ENCODE data around the gene PCGF5. TPM values are rescaled to one million over a fixed set of nuclear protein-coding genes. Genes with fewer than 3 reads are reported as not detected.
"Not testable (repeated sequence)": the region's sequence is repeated elsewhere in the genome, so short reads cannot be mapped to it uniquely, and the experiment has no call there.

PCGF5 gene
- total RNA-seq, 1 donor from 2014 or later: 39.8 TPM

DNA sequence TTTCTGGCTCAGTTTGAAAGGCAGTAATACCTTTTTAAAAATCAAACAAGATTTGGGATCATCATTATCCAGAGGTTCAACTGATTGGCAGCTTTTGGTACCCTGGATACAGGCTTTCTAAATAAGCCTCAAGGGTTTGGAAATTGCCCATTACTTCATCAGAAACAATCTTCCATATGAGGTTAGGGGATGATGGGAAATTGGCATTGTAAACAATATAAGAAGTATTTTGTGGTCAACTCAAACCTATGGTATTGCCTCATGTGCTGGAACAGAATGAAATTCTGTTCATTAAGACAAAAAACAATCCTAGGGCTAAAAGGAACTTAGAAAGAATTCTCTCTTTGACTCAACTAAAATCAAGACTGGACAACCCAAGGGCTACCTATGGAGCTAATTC, 97.1 kb downstream of the PCGF5 start:
- Histone ChIP-seq H3K27ac (no peak overlapping the region), H3K4me3 (no peak overlapping the region), H3K27me3 (no peaks in the 10 kb centered on the region), H3K9me3 (no peaks in the 10 kb centered on the region), H3K4me1 (no peaks in the 10 kb centered on the region), H3K36me3 (no peaks in the 10 kb centered on the region)
- TF ChIP-seq, protein P1, sequence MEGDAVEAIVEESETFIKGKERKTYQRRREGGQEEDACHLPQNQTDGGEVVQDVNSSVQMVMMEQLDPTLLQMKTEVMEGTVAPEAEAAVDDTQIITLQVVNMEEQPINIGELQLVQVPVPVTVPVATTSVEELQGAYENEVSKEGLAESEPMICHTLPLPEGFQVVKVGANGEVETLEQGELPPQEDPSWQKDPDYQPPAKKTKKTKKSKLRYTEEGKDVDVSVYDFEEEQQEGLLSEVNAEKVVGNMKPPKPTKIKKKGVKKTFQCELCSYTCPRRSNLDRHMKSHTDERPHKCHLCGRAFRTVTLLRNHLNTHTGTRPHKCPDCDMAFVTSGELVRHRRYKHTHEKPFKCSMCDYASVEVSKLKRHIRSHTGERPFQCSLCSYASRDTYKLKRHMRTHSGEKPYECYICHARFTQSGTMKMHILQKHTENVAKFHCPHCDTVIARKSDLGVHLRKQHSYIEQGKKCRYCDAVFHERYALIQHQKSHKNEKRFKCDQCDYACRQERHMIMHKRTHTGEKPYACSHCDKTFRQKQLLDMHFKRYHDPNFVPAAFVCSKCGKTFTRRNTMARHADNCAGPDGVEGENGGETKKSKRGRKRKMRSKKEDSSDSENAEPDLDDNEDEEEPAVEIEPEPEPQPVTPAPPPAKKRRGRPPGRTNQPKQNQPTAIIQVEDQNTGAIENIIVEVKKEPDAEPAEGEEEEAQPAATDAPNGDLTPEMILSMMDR (IDR thresholded peaks at IDR 0.05): no peak
- intact Hi-C loops (cut with DNase I): no loop called here
- no peak for DNase-seq (ENCODE audit: low spot score in 2 of 2)

DNA sequence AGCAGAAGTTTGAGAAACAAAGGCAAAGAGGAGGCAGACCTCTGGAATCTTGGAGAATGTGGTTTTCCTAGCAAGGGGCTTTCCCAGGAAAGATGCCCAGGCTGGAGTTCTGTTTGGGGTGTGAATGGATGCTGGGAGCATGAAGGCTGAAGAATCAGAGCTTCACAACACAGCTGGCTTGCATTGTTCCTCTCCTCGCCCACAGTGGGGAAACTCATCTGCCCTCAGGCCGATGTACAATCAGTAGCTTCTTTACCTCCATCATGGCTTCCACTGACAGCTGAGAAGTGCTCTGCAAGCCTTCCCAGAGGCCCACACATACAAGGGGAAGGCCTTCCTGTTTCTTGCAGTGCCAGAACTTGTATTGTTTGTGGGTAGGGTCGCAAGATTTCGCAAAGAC, 98.9 kb downstream of the PCGF5 start:
- Histone ChIP-seq H3K4me1 (no peaks in the 10 kb centered on the region), H3K27me3 (no peaks in the 10 kb centered on the region), H3K27ac (no peak overlapping the region), H3K36me3 (no peaks in the 10 kb centered on the region), H3K4me3 (no peak overlapping the region), H3K9me3 (no peaks in the 10 kb centered on the region)
- no peak for DNase-seq (ENCODE audit: low spot score in 2 of 2)
- TF ChIP-seq, protein P1 (IDR thresholded peaks at IDR 0.05): no peak
- intact Hi-C loops (cut with DNase I): no loop called here

DNA sequence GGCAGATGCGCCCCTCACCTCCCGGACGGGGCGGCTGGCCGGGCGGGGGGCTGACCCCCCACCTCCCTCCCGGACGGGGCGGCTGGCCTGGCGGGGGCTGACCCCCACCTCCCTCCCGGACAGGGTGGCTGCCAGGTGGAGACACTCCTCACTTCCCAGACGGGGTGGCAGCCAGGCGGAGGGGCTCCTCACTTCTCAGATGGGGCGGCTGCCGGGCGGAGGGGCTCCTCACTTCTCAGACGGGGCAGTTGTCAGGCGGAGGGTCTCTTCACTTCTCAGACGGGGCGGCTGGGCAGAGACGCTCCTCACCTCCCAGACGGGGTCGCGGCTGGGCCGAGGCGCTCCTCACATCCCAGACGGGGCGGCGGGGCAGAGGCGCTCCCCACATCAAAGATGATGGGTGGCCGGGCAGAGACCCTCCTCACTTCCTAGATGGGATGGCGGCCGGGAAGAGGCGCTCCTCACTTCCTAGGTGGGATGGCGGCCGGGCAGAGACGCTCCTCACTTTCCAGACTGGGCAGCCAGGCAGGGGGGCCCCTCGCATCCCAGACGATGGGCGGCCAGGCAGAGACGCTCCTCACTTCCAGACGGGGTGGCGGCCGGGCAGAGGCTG, 102.9 kb downstream of the PCGF5 start:
- H3K4me3 ChIP-seq; intact Hi-C loops (cut with DNase I); H3K27me3 ChIP-seq; H3K4me1 ChIP-seq; H3K9me3 ChIP-seq; H3K36me3 ChIP-seq; DNase-seq (ENCODE audit: low spot score in 2 of 2); H3K27ac ChIP-seq: not testable (repeated sequence)

DNA sequence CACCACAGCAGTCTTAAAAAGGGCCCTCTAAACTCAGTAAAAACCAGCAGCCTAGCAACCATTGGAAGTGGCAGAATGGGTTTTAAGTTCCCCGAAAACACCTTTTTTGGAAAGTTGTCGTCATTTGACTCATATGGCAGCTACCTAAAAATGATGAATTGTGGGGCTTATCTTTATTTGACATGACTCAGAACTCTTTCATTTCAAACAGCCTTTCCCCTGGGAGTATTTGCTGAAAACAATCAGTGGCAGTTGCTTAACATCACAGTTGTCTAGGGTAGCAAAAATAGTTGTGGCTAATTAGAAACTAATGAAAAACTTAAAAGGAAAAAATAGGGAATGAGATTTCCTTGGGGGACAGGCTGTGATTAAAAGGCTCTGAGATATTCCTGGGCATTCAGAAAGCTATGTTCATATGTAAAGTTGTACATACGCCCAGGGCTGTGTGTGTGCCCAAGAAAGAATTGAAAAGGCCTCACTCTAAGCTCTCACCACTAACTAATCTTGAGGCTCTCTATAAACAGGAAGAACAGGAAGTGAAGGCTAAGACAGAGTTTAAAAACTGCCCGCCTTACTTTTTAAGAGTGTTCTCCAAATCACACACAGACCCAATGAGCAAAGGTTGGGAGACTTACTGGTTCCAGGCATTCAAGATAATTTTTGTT, 108.0 kb downstream of the PCGF5 start:
- DNase-seq (ENCODE audit: low spot score in 2 of 2): no peak
- Histone ChIP-seq H3K36me3 (no peaks in the 10 kb centered on the region), H3K4me3 (no peak overlapping the region), H3K27me3 (no peaks in the 10 kb centered on the region), H3K27ac (no peak overlapping the region), H3K4me1 (no peaks in the 10 kb centered on the region), H3K9me3 (peaks cover 0 to 10% of the 10 kb centered on the region in 2 donors)
- intact Hi-C loops (cut with DNase I): no loop called here
- TF ChIP-seq, protein P1 (IDR thresholded peaks at IDR 0.05): no peak

Other genes starting within 250 kb of the PCGF5 start
- gene HECTD2, start 189.7 kb downstream of the PCGF5 start, total RNA-seq: 25.4 TPM